ENCODE measurements around the gene KIRREL3.

Gene KIRREL3

GRCh38 chr11:126479178-126479930 is 521.2 kb downstream of the KIRREL3 start:
- no peak for DNase-seq

DNA sequence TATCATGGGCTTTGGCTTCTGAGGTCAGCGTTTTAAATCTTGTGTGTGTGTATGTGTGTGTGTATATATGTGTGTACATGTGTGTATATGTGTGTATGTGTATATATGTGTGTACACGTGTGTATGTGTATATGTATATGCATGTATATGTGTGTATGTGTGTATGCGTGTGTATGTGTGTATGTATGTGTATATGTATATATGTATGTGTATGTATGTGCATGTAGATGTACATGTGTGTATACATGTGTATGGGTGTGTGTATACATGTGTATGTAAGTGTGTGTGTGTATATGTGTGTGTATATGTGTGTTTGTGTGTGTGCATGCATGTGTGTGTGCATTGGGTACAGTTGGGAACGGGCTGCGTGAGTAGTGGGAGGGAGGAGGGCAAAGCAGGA is 522.1 kb downstream of the KIRREL3 start:
- no peak for DNase-seq

DNA sequence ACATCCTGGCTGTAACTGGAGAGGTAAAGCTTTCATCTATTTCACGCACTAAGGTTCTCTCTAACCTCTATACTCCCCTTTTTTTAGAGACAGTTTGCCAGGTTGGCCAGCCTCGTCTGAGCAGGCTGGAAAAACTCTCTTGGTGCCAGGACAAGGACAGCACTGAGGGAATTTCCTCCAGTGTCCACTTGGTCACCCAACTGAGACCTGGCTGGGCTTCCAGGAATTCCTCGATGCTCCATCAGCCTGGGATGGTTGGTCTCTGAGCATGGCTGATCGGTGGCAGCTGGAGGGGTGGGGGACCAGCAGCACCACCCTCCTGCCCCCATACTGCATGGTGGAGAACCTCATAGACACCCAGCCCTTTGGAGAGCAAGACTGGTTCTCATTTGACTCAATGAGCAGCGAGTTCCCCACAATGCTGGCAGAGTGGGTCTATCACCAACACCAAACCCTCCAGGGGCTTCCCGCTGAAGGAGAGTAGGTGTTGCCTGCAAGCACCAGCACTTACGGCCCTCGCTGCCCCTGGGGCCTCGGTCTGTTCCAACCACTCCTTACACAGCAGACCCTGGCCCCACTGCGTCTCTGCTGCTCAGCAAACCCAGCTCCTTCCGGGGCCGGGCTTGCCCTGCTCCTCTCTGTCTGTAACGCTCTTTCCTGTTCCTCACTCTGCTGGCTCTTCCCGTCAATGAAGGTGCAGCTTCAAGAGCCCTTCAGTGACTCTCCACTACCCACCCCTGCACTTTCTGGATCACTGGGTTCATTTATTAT is 522.9 kb downstream of the KIRREL3 start:
- DNase-seq = peak; percentile 16

DNA sequence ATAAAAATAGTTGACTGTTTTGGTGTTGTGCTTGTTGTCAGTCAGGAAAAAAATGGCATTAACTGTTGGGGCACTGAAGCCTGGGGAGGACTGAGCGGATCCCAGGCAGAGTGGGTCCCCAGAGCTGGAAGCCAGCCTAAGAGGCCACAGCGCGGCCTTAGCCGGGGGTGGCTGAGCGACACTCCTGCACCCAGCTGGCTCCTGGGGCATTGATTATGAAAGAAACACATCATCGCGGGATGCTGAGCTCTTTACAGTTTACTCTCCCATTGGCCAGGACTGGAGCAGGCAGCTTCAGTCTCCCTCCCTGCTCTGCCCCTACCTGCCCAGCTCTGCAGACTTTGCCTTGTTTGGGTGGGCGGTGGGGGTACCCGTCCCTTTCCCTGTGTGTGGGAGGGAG is 523.6 kb downstream of the KIRREL3 start:
- DNase-seq = no peak

- no peak for DNase-seq
Observed at GRCh38 chr11:126476266-126476924, 524.2 kb downstream of the KIRREL3 start.

DNA sequence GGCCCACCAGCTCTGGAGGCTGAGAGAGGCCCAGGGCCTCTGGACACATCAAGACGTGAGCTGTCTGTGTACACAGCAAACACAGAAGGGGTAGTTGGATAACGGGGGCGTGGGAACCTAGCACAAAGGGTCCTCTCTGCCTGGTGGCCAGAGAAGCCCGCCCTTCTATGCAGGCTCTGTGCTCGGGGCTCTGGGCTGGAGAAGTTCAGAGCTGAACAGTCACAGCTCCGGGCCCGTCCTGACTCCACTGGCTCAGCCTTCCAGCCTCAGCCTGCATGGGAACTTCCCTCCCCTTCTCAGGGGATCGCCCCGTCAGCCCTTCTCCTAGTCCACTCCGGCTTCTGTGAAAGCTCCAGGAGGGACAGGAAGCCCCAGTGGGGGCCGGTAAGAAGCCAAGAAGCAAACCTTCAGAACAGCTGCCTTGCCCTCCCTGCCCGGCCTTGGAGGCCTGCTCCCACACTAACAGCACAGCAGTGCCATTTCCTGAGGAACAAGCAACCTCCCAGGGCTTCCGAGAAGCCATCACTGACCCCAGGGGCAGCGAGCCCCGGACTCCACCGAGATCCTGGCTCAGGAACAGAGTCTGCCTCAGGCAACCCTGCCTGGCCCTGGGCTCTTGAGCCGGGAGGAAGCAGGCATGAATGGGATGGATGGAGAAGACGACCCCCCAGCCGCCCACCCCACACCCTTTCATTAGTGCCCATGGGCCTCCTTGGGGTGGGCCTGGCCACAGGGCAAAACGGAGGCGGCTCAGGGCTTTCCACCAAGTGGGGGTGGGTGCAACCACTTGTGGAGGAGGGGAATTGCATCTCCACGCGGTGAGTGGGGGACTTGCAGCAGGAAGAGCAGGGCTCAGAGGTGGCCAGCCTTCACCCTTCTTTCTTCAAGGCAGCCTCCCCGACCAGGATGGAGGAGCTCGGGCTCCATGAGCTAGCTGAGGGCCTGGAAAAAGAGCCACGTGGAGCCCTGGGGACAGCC is 525.3 kb downstream of the KIRREL3 start:
- no peak for DNase-seq

GRCh38 chr11:126474220-126474619 is 526.4 kb downstream of the KIRREL3 start:
- DNase-seq = no peak

- no peak for DNase-seq
Observed at GRCh38 chr11:126473269-126473668, 527.3 kb downstream of the KIRREL3 start.

DNA sequence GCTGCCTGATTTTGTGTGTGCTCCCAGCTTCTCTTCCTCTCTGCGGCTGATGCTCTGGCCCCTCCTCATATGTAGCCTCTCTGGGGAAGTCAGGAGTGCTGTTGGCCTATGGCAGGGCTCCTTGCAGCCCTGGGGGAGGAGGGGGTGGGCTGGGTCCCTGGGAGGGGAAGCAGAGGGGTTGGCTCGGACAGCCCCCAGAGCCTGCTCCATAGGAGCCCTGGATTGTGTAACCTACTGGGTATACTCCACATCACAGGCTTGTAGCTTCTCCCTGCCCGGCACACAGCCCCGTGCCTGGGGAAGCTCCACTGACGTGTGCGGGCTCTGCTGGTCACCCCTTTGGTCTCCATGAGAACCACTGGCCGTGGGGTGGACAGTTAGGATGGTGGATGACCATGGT is 531.3 kb downstream of the KIRREL3 start:
- DNase-seq = no peak

- peak; percentile 10 for DNase-seq
Observed at GRCh38 chr11:126468102-126468521, 532.5 kb downstream of the KIRREL3 start.

DNA sequence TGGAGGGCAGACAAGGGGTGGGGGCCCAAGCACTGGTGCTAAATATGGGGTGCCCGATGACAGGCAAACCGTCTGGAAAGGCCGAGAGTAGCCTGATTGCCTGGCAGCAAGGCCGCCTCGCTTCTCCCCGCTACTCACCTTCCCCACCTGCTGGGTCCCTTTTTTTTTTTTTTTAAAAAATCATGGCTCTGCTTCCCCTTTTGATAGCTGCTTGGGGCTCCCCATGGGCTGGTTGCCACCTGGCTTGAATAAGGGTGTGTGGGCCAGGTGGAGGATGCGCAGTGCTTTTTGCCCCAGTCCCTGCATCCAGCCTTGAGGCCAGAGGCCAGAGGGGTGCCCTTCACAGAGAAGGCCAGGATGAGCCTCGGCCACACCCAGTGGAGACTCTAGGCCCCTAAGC is 533.1 kb downstream of the KIRREL3 start:
- no peak for DNase-seq

- no peak for DNase-seq
Observed at GRCh38 chr11:126467046-126467370, 533.6 kb downstream of the KIRREL3 start.

DNA sequence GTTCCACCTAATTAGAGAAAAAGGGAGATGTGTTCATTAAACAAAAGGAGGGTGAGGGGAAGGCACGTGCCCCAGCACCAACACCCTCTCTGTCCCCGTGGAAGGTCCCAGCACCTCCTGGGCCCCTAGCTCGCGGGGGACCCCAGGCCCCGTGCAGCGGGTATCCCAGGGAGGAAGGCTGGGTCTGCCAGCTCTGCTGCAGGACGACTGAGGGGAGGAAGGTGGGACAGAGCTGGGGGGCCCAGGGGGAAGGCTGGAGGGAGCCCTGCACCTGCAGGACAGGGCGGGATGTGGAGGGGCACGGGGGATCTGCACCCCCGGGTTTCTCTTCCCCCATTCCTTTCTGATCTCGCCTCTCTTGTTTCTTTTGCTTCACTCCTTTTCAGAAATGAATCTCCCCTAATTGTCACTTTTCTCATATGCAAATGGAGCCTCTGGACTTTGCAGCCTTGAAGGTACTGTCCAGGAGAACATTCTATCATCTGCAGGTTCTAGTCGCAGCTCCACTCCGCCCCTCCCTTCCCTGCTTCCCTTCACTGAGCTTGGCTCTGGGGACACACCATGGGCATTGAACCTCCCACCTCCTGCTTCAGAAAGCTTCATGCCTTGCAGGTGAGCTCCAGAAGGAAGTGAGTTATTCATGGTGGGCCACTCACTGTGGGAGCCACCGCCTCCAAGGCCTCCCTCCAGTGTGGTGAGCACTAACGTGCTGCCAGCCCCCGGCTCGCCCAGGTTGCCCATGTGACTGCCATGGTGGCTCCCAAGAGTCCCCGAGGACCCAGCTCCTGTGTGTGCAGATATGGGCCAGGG is 534.1 kb downstream of the KIRREL3 start:
- DNase-seq = no peak

GRCh38 chr11:126465573-126466188 is 534.9 kb downstream of the KIRREL3 start:
- DNase-seq = peak; percentile 27

- DNase-seq = no peak
Observed at GRCh38 chr11:126464796-126465195, 535.8 kb downstream of the KIRREL3 start.

DNA sequence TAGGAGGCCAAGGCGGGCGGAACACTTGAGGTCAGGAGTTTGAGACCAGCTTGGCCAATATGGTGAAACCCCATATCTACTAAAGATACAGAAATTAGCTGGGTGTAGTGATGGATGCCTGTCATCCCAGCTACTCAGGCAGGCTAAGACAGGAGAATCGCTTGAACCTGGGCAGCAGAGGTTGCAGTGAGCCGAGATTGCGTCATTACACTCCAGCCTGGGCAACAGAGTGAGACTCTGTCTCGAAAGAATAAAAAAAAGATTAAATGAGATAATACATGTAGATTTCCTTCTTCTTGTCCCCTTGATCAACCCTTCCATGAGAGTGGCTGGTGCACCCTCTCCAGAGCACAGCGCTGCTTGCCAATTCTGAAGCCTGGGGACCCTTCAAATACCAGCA is 538.1 kb downstream of the KIRREL3 start:
- DNase-seq = no peak

GRCh38 chr11:126461996-126462395 is 538.6 kb downstream of the KIRREL3 start:
- DNase-seq = no peak

GRCh38 chr11:126461096-126461440 is 539.5 kb downstream of the KIRREL3 start:
- DNase-seq = no peak

DNA sequence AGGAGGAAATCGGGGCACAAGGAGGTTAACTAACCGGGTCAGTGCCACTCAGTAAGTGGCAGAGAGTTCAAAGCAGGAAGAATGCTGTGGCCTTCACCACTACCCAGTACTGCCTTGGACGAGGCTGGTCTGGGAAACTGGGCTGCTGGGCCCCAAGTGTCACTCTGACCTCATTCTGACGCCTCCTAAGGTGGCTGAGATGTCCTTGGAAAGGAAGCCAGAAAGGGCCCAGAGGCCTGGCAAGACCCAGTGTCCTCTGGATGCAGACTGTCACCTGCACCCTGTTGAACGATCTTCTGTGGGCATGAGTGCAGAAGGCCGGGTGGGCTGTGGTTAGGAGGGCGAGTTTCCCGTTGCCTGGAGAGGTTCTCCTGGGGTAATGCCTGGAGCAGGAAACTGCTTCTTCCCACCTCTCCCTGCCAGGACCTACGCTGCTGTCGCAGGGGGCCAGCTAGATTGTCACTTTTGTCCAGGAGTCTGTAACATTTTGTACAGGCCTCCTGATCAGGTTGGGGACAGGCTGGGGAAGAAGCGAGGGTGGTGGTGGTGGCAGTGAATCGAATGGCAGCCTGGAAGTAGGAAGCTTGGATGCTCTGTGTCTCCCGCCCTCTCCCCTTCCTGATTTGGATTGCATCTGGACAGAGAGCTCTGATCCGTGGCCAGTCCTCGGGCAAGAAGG is 540.0 kb downstream of the KIRREL3 start:
- no peak for DNase-seq

DNA sequence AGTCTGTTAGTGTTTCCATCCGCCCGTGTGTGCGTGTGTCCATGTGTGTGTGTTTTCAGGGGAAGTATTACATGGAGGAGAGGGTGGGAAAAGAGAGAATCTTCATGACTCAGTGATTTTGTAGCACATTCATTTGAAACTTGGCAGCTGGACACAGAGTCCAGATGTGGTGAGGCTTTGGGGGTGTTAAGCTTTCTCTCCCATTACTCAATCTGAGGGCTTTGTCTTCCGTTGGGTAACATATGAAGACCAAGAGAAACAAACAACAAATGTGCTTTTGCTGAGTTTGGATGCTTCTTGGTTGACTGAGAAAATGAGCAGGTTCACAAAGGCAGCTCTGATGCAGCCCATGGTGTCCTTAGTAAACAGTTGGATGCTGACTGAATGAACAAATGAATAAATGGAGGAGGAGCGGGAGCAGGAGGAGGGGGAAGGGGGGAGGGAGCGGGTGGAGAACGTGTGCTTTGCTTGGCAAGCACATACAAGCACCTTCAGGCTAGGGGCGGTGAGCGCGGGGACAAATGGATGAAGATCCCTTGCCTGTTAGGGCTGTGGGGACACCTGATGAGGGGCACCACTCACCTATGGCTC is 540.8 kb downstream of the KIRREL3 start:
- no peak for DNase-seq
